ENCODE measurements around the gene PARN.

The PARN gene

GRCh38 chr16:14501331-14502255 is 128.5 kb downstream of the PARN start:
- in situ Hi-C loops (cut with HindIII; ENCODE audit: low sequenced_read_pairs) = no loop called here

- in situ Hi-C loops (cut with HindIII; ENCODE audit: low sequenced_read_pairs) = no loop called here
Measured at GRCh38 chr16:14500791-14501190, 129.3 kb downstream of the PARN start.

DNA sequence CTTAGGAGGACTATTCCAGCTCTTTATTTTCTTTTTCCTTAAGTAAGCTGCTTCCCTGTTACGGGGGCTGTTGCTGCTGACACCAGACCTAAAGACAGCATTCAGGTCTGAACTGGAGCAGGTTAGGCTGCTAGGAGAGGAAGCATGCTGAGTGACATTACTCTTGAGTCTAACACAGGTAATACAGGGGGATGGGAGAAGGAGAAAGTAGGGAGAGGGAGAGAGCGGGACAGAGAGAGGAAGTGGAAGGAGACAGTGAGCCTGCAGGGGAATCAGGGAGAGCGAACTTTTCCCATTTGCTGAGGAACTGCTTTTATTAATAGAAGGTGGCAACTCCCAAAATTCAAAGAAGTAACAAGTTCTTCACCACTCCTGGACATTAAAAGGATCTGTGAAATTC is 130.9 kb downstream of the PARN start:
- in situ Hi-C loops (cut with HindIII; ENCODE audit: low sequenced_read_pairs) = no loop called here

- in situ Hi-C loops (cut with HindIII; ENCODE audit: low sequenced_read_pairs) = no loop called here
Measured at GRCh38 chr16:14497245-14498082, 132.6 kb downstream of the PARN start.

DNA sequence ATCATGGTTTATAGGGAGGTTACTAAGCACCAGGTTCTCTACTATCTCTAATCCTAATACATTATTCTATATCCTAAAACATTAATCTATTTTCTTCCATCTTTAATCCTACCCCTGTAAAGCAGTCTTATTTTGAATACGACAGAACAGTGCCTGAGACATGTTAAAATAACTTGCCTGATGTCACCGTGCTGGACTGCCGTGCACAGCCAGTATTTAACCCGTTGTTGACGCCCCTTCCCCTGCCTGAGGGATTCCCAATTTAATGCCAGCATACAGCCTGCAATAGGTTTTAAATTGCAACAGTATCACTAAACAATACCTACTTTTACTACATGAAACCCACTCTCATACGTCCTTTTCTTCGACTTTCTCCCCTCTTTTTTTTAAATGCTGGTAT is 133.3 kb downstream of the PARN start:
- in situ Hi-C loops (cut with HindIII; ENCODE audit: low sequenced_read_pairs) = no loop called here

DNA sequence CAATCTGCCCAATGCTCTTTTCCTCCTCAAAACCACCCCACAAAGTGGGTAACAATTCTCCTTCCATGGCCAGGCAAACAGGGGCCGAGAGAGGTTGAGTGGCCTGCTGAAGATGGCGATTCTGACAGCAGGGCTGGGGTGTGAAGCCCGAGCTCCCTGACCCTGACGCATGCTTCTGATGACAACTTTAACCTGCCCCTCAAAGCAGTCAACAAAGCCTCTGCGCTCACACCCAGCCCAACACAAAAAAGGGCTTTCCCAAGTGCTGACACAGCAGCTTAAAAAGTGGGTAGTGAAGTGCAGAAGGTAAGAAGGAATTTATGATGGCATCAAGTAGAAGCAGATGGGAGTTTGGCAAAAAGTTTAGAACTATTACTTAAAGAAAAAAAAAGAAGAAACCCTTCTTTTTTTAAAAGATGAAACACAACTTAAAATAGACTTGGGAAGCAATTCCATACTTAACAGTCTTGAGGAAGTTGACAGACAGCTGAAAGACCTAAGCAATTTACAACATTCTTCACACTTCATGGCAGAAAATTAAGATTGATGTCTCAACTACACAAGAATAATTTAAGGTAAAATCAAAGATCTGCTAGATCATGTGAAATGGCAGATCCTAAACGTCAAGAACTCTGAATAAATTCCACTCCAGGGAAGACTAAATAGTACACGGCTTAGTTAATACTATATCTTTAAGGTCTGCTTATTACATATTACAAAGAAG is 133.9 kb downstream of the PARN start:
- in situ Hi-C loops (cut with HindIII; ENCODE audit: low sequenced_read_pairs) = no loop called here

DNA sequence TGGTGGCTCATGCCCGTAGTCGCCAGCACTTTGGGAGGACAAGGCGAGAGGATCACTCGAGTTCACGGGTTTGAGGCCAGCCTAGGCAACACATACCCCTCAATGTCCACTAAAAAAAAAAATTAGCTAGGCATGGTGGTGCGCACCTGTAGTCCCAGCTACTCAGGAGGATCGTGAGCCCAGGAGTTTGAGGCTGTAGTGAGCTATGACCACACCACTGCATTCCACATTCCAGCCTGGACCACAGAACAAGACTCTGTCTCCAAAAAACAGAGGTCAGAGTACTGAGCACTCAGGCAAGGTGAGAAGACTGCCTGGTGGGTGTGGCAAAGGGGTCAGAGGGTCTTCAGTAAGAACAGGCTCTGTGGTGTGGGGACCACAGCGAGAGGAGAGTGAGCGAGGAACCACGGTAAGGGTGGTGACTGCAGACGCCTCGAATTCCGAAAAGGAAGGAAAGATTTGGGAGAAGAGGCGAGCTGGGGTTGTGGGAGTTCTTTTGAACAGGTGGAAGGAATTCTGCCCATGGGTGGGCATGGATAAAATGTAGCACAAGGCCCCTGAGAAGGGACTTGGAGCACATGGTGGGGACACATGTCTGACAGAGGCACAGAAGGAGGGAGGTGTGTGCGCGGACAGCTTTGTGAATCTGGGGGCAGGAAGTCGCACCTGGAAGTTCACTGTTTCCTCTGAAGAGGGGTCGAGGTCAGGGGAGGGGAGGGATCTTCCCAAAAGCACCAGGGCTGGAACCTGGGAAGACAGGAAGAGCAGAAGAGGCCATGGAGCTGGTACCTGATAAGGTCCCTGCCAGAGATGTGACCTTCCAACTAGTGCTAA is 134.6 kb downstream of the PARN start:
- in situ Hi-C loops (cut with HindIII; ENCODE audit: low sequenced_read_pairs) = no loop called here

DNA sequence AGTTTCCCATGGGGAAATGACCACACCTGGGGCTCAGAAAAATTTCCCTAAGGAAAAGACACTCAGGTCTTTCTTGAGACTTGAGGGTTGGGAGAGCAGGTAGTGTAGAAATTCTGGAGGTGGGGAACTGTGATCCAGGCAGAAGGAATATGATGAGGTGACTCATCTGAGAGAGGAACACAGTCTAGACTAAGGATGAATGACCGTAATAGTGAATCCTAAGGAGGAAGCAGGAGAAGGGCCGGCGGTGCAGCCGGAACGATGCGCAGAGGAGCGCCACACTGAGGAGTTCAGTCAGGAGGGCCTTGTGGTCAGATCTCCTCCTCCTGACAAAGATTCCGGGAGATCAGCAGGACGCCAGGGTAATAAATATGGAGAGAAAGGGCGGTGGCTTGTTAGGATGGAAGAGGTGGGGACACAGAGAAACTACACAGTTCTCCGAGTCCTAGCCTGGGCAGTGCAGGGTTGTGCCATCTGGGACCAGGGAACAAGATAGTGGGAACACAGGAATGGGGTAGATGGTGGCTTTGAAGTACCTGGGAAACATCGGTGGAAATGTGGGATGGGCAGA is 135.6 kb downstream of the PARN start:
- in situ Hi-C loops (cut with HindIII; ENCODE audit: low sequenced_read_pairs) = no loop called here

- in situ Hi-C loops (cut with HindIII; ENCODE audit: low sequenced_read_pairs) = no loop called here
Measured at GRCh38 chr16:14493791-14494190, 136.3 kb downstream of the PARN start.

DNA sequence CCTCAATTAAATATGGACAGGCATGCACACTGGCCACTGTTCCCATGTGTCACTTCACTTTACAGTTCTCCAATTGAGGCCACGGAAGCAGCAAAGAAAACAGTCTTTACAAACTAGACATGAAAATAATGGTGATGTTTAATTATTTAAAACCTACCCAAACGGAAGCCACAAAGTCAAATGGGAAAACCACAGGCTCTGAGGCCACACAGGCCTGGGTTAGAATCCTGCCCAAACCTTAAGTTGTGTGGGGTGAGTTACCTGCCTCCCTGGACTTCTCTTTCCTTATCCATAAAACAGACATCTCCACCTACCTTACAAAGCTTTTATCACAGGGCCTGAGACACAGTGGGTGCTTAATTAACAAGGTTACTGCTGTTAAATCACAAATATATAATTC is 137.4 kb downstream of the PARN start:
- in situ Hi-C loops (cut with HindIII; ENCODE audit: low sequenced_read_pairs) = no loop called here

- in situ Hi-C loops (cut with HindIII; ENCODE audit: low sequenced_read_pairs) = no loop called here
Measured at GRCh38 chr16:14491861-14492529, 138.1 kb downstream of the PARN start.

- in situ Hi-C loops (cut with HindIII; ENCODE audit: low sequenced_read_pairs) = no loop called here
Measured at GRCh38 chr16:14490235-14490634, 139.8 kb downstream of the PARN start.

- in situ Hi-C loops (cut with HindIII; ENCODE audit: low sequenced_read_pairs) = loop anchor here (5.0 kb wide), 1 partner anchor 33 kb away; no protein-coding TSS in a partner anchor
Measured at GRCh38 chr16:14489460-14489859, 140.6 kb downstream of the PARN start.

DNA sequence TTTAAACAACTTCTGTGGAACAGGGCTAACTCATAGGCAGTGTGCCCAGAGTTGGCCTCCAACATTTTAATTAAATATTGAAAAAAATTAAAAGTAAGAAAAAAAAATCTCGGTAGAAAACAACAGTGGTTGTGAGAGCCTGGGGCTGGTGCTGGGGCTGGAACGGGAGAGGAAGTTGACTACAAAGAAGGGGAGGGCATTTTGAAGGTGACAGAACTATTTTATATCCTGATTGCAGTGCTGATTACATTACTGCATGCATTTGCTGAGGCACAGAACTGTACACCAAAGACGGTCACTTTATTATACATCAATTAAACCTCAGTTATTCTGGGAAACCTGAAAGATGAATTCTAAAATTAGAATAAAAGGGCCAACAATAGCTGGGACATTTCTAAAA is 142.5 kb downstream of the PARN start:
- in situ Hi-C loops (cut with HindIII; ENCODE audit: low sequenced_read_pairs) = loop anchor here (5.0 kb wide), 1 partner anchor 35 kb away; no protein-coding TSS in a partner anchor

GRCh38 chr16:14486520-14487303 is 143.3 kb downstream of the PARN start:
- in situ Hi-C loops (cut with HindIII; ENCODE audit: low sequenced_read_pairs) = loop anchor here (5.0 kb wide), 1 partner anchor 36 kb away; no protein-coding TSS in a partner anchor

DNA sequence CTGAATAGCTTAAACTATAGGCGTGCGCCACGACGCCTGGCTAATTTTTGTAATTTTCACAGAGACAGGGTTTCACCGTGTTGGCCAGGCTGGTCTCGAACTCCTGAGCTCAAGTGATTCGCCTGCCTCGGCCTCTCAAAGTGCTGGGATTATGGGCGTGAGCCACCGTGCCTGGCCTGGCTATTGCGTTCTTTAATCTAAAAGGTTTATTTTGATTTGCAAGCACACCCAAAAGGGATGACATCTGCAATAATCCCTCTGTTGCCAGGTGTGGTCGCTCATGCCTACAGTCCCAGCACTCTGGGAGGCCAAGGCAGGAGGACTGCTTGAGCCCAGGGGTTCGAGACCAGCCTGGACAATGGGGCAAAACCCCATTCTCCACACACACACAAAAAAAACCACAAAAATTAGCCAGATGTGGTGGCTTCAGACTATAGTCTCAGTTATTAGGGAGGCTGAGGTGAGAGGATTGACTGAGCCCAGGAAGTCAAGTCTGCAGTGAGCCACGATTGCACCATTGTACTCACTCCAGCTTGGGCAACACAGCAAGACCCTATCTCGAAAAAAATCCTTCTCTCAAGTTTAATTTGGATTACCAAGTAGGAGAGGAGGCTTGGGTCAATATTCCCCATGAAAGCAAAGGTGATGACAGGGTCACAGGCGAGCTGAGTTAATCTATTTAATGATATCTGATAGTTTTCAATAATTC is 144.1 kb downstream of the PARN start:
- in situ Hi-C loops (cut with HindIII; ENCODE audit: low sequenced_read_pairs) = loop anchor here (5.0 kb wide), 1 partner anchor 36 kb away; no protein-coding TSS in a partner anchor

- in situ Hi-C loops (cut with HindIII; ENCODE audit: low sequenced_read_pairs) = loop anchor here (5.0 kb wide), 1 partner anchor 37 kb away; no protein-coding TSS in a partner anchor
Measured at GRCh38 chr16:14485121-14485551, 144.9 kb downstream of the PARN start.
